Thyroid gland (tissue), 4 donors: ENCODE results near the gene FAM114A1.

ENCODE experiments used
- POLR2A ChIP-seq, 2 donors: fragments of 450-650 bp; IDR thresholded peaks; one replicate each; pipeline ENCODE4 v1.6.1; 2017; ENCODE audit warnings: antibody characterized with exemption in 2 of 2, mild to moderate bottlenecking in 2 of 2, moderate library complexity in 1 of 2
- TF ChIP-seq, protein P1 (sequence below), 6 experiments: fragments of 200-600 bp in 3 of 6; fragments of 450-650 bp in 3 of 6; sonication (generic) in 3 of 6; IDR thresholded peaks; one replicate each; pipeline ENCODE4 v1.5.1; 2016 to 2019; ENCODE audit warnings: antibody characterized with exemption in 6 of 6, mild to moderate bottlenecking in 2 of 6, inconsistent platforms in 1 of 6, moderate library complexity in 1 of 6

DNA sequence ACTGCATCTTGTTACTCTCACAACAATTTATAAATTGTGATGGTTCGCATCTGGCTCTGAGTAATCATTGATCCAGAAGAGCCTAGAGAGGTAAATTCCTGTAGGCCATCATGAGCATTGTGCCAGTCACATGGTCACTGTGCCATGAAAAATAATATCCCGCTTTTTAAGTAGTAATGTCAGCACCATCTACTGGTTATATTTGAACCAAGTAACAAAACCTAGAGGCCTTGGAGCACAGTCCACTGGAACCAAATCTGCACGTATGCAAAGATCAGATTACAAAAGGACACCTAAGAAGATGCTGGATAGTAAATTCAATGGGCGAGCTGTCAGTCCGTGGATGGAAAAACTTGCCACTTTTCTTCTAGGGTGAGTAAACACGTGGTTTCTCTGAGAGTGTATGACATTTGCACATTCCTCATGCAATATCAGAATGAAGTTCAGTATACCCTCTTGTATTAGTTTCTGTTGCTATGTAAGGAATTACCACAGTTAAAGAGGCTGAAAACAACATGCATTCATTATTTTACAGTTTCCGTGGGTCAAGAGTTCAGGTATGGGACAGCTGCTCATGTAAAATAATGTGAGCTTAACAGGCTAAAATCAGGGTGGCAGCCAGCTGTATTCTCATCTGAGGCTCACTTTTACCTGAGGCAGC, 26.8 kb downstream of the FAM114A1 start:
- TF ChIP-seq POLR2A (IDR thresholded peaks at IDR 0.05) = no peak
- TF ChIP-seq, protein P1, sequence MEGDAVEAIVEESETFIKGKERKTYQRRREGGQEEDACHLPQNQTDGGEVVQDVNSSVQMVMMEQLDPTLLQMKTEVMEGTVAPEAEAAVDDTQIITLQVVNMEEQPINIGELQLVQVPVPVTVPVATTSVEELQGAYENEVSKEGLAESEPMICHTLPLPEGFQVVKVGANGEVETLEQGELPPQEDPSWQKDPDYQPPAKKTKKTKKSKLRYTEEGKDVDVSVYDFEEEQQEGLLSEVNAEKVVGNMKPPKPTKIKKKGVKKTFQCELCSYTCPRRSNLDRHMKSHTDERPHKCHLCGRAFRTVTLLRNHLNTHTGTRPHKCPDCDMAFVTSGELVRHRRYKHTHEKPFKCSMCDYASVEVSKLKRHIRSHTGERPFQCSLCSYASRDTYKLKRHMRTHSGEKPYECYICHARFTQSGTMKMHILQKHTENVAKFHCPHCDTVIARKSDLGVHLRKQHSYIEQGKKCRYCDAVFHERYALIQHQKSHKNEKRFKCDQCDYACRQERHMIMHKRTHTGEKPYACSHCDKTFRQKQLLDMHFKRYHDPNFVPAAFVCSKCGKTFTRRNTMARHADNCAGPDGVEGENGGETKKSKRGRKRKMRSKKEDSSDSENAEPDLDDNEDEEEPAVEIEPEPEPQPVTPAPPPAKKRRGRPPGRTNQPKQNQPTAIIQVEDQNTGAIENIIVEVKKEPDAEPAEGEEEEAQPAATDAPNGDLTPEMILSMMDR (IDR thresholded peaks at IDR 0.05) = no peak
